RWPE2 (cell line): ENCODE measurements around the gene ZNF625.

Source experiments
- ATAC-seq: fragments of 200-7000 bp; cut with Tn5 transposase; 3 replicates; pipeline ENCODE4 v1.9.1; 2021; ENCODE audit warnings: low read depth
- DNase-seq: peaks from one replicate; pipeline ENCODE4 v3.0.0-alpha.2; 2020; ENCODE audit warnings: low spot score
- H3K27ac ChIP-seq: fragments of 450-650 bp; 2 replicates; pipeline ENCODE4 v1.5.1; 2017; ENCODE audit warnings: mild to moderate bottlenecking; ENCODE audit not compliant: poor library complexity, severe bottlenecking
- H3K27me3 ChIP-seq: fragments of 250-450 bp; sonication (Bioruptor Pico); 2 replicates; pipeline ENCODE4 v1.5.1; 2021; ENCODE audit warnings: mild to moderate bottlenecking, moderate library complexity; ENCODE audit not compliant: insufficient read depth, poor library complexity, severe bottlenecking
- H3K36me3 ChIP-seq: fragments of 250-450 bp; sonication (Bioruptor Pico); 2 replicates; pipeline ENCODE4 v1.5.1; 2020; ENCODE audit warnings: low read depth, mild to moderate bottlenecking, moderate library complexity
- H3K4me1 ChIP-seq: fragments of 250-450 bp; sonication (Bioruptor Pico); 2 replicates; pipeline ENCODE4 v1.5.1; 2021; ENCODE audit warnings: mild to moderate bottlenecking, moderate library complexity; ENCODE audit not compliant: insufficient read depth, poor library complexity, severe bottlenecking
- H3K4me3 ChIP-seq: fragments of 250-450 bp; sonication (Bioruptor Pico); 2 replicates; pipeline ENCODE4 v1.5.1; 2021; ENCODE audit warnings: mild to moderate bottlenecking, moderate library complexity; ENCODE audit not compliant: severe bottlenecking
- H3K9me3 ChIP-seq: fragments of 250-450 bp; sonication (Bioruptor Pico); 2 replicates; pipeline ENCODE4 v1.5.1; 2021; ENCODE audit warnings: mild to moderate bottlenecking, moderate library complexity; ENCODE audit not compliant: severe bottlenecking
- TF ChIP-seq, protein P1 (sequence below): fragments of 450-650 bp; IDR thresholded peaks from one replicate; pipeline ENCODE4 v1.5.1; 2017; ENCODE audit warnings: mild to moderate bottlenecking, moderate library complexity; ENCODE audit not compliant: poor library complexity, severe bottlenecking

Gene ZNF625

DNA sequence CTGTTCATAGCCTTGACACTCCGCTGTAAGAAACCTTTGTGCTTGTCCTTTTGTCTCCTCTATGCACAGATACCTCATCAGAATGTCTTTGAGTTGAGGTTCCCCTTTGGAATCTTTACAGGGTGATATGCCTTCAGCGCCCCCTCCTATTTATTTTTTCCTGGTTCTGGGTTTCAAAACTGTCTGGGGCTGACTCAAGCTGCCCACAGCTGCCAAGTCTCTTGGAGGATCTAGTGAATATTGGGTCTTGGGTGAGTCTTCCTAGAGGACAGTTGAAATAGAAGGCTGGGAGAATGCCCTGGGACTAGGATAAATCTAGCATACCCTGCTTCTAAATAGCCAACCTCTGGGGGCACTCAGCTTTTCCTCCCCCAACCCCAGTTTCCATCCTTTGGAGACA is 7.3 kb upstream of the ZNF625 start:
- Histone ChIP-seq H3K9me3 (no peaks in the 10 kb centered on the region), H3K27ac (peak overlapping the region; percentile 78), H3K36me3 (peaks cover 13% of the 10 kb centered on the region), H3K4me1 (no peaks in the 10 kb centered on the region), H3K27me3 (no peaks in the 10 kb centered on the region), H3K4me3 (peak overlapping the region; percentile 85)
- TF ChIP-seq, protein P1, sequence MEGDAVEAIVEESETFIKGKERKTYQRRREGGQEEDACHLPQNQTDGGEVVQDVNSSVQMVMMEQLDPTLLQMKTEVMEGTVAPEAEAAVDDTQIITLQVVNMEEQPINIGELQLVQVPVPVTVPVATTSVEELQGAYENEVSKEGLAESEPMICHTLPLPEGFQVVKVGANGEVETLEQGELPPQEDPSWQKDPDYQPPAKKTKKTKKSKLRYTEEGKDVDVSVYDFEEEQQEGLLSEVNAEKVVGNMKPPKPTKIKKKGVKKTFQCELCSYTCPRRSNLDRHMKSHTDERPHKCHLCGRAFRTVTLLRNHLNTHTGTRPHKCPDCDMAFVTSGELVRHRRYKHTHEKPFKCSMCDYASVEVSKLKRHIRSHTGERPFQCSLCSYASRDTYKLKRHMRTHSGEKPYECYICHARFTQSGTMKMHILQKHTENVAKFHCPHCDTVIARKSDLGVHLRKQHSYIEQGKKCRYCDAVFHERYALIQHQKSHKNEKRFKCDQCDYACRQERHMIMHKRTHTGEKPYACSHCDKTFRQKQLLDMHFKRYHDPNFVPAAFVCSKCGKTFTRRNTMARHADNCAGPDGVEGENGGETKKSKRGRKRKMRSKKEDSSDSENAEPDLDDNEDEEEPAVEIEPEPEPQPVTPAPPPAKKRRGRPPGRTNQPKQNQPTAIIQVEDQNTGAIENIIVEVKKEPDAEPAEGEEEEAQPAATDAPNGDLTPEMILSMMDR, result no peak
- ATAC-seq, result no peak
- no peak for DNase-seq

- DNase-seq (peak; percentile 96), ATAC-seq (peak; percentile 97)
- Histone ChIP-seq H3K4me1 (no peaks in the 10 kb centered on the region), H3K27me3 (no peaks in the 10 kb centered on the region), H3K27ac (peak within 1 kb of the TSS; percentile 78), H3K4me3 (peak within 1 kb of the TSS; percentile 85), H3K36me3 (peaks cover 13% of the 10 kb centered on the region), H3K9me3 (no peaks in the 10 kb centered on the region)
- TF ChIP-seq, protein P1, result no peak
These were observed 6.6 kb upstream of the ZNF625 start, which contains the start of gene ZNF136 for GRCh38 chr19:12162882-12163806. Gene ZNF136, plus strand, starts transcription at chr19:12163096. Its CDS starts 108 bp downstream, at chr19:12163204.

DNA sequence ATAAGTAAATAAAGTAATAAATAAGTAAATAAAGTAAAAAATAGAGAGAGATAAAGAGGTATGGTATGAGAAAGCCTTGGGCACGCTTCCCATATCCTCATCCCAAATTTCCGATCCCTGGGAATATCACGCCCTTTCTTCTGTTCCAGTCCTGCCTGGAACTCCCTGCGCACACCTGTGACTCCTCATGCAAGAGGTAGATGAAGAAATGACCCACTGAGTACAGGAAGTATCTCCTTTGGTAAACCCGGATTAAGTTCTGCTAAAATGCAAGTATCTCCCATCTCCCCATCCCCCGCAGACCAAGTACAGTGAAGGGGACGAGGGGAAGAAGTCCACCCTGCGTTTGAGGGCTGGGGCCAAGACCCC is 6.0 kb upstream of the ZNF625 start:
- Histone ChIP-seq H3K27me3 (no peaks in the 10 kb centered on the region), H3K27ac (peak overlapping the region; percentile 78), H3K4me1 (no peaks in the 10 kb centered on the region), H3K4me3 (peak overlapping the region; percentile 85), H3K36me3 (peaks cover 13% of the 10 kb centered on the region), H3K9me3 (no peaks in the 10 kb centered on the region)
- DNase-seq (no peak), ATAC-seq (peak; percentile 2; the same call in 1 of the 3 replicates)
- TF ChIP-seq, protein P1, result no peak

GRCh38 chr19:12159773-12160414 is 3.4 kb upstream of the ZNF625 start:
- DNase-seq (no peak), ATAC-seq (no peak)
- no peak overlapping the region for H3K4me3 ChIP-seq
- no peaks in the 10 kb centered on the region for H3K27me3 ChIP-seq
- no peaks in the 10 kb centered on the region for H3K9me3 ChIP-seq
- no peak overlapping the region for H3K27ac ChIP-seq
- no peaks in the 10 kb centered on the region for H3K4me1 ChIP-seq
- H3K36me3 ChIP-seq, result peaks cover 3% of the 10 kb centered on the region
- TF ChIP-seq, protein P1, result no peak
